IPS-15b (cell line): Measurements from ENCODE around the gene SUN1.
"Not testable (repeated sequence)": the region's sequence is repeated elsewhere in the genome, so short reads cannot be mapped to it uniquely, and the experiment has no call there.

ENCODE experiments used
- H3K27me3 ChIP-seq: one replicate; pipeline ENCODE4 v1.6.1; 2013; ENCODE audit warnings: low read length; ENCODE audit not compliant: control insufficient read depth, insufficient read depth
- H3K36me3 ChIP-seq: one replicate; pipeline ENCODE4 v1.6.1; 2013; ENCODE audit warnings: low read length; ENCODE audit not compliant: control insufficient read depth, insufficient read depth
- H3K4me1 ChIP-seq: one replicate; pipeline ENCODE4 v1.6.1; 2013; ENCODE audit warnings: mild to moderate bottlenecking, low read length; ENCODE audit not compliant: control insufficient read depth, insufficient read depth
- H3K4me3 ChIP-seq: one replicate; pipeline ENCODE4 v1.5.1; 2013; ENCODE audit warnings: low read depth, low read length
- H3K9ac ChIP-seq: one replicate; pipeline ENCODE4 v1.6.1; 2013; ENCODE audit warnings: low read depth, mild to moderate bottlenecking, low read length
- H3K9me3 ChIP-seq: one replicate; pipeline ENCODE4 v1.6.1; 2013; ENCODE audit warnings: mild to moderate bottlenecking, low read length; ENCODE audit not compliant: control insufficient read depth, insufficient read depth

Gene SUN1

GRCh38 chr7:841943-842342, 9.7 kb downstream of the SUN1 start:
- no peaks in the 10 kb centered on the region for H3K9me3 ChIP-seq
- no peaks in the 10 kb centered on the region for H3K4me1 ChIP-seq
- peaks cover 57% of the 10 kb centered on the region for H3K36me3 ChIP-seq
- H3K9ac ChIP-seq = no peak overlapping the region
- no peak overlapping the region for H3K4me3 ChIP-seq
- no peaks in the 10 kb centered on the region for H3K27me3 ChIP-seq

GRCh38 chr7:842431-843031, 10.3 kb downstream of the SUN1 start:
- Histone ChIP-seq H3K36me3 (peaks cover 54% of the 10 kb centered on the region), H3K9me3 (no peaks in the 10 kb centered on the region), H3K9ac (no peak overlapping the region), H3K27me3 (no peaks in the 10 kb centered on the region), H3K4me1 (no peaks in the 10 kb centered on the region), H3K4me3 (no peak overlapping the region)

GRCh38 chr7:843230-843629, 11.0 kb downstream of the SUN1 start:
- H3K36me3 ChIP-seq = peaks cover 54% of the 10 kb centered on the region

GRCh38 chr7:844043-844442, 11.8 kb downstream of the SUN1 start:
- no peak overlapping the region for H3K4me3 ChIP-seq
- H3K36me3 ChIP-seq = peaks cover 50% of the 10 kb centered on the region

More at GRCh38 chr7:843230-843629, 11.0 kb downstream of the SUN1 start:
- Histone ChIP-seq H3K4me1 (no peaks in the 10 kb centered on the region), H3K4me3 (no peak overlapping the region), H3K9me3 (no peaks in the 10 kb centered on the region), H3K9ac (no peak overlapping the region), H3K27me3 (no peaks in the 10 kb centered on the region)

GRCh38 chr7:844514-844913, 12.2 kb downstream of the SUN1 start:
- peaks cover 52% of the 10 kb centered on the region for H3K36me3 ChIP-seq
- no peak overlapping the region for H3K9ac ChIP-seq
- no peaks in the 10 kb centered on the region for H3K27me3 ChIP-seq

More at GRCh38 chr7:844043-844442, 11.8 kb downstream of the SUN1 start:
- no peaks in the 10 kb centered on the region for H3K9me3 ChIP-seq
- no peaks in the 10 kb centered on the region for H3K27me3 ChIP-seq
- no peaks in the 10 kb centered on the region for H3K4me1 ChIP-seq
- no peak overlapping the region for H3K9ac ChIP-seq

GRCh38 chr7:845091-845490, 12.8 kb downstream of the SUN1 start:
- Histone ChIP-seq H3K9me3 (no peaks in the 10 kb centered on the region), H3K4me3 (no peak overlapping the region), H3K36me3 (peaks cover 54% of the 10 kb centered on the region), H3K4me1 (no peaks in the 10 kb centered on the region), H3K27me3 (no peaks in the 10 kb centered on the region), H3K9ac (no peak overlapping the region)

More at GRCh38 chr7:844514-844913, 12.2 kb downstream of the SUN1 start:
- Histone ChIP-seq H3K9me3 (no peaks in the 10 kb centered on the region), H3K4me1 (no peaks in the 10 kb centered on the region), H3K4me3 (no peak overlapping the region)

- no peak overlapping the region for H3K4me3 ChIP-seq
- H3K4me1 ChIP-seq = no peaks in the 10 kb centered on the region
- no peaks in the 10 kb centered on the region for H3K9me3 ChIP-seq
- no peaks in the 10 kb centered on the region for H3K27me3 ChIP-seq
- peaks cover 52% of the 10 kb centered on the region for H3K36me3 ChIP-seq
- no peak overlapping the region for H3K9ac ChIP-seq
Observed at GRCh38 chr7:845731-846130, 13.5 kb downstream of the SUN1 start.

GRCh38 chr7:846958-847650, 14.8 kb downstream of the SUN1 start:
- H3K9ac ChIP-seq, H3K4me3 ChIP-seq, H3K4me1 ChIP-seq, H3K27me3 ChIP-seq, H3K9me3 ChIP-seq: not testable (repeated sequence)
- H3K36me3 ChIP-seq = peaks cover 59% of the 10 kb centered on the region

GRCh38 chr7:847728-848127, 15.5 kb downstream of the SUN1 start:
- H3K4me1 ChIP-seq, H3K4me3 ChIP-seq, H3K9me3 ChIP-seq, H3K27me3 ChIP-seq, H3K9ac ChIP-seq: not testable (repeated sequence)
- peaks cover 59% of the 10 kb centered on the region for H3K36me3 ChIP-seq

GRCh38 chr7:849145-849544, 16.9 kb downstream of the SUN1 start:
- H3K4me3 ChIP-seq = no peak overlapping the region
- no peaks in the 10 kb centered on the region for H3K9me3 ChIP-seq
- H3K27me3 ChIP-seq = no peaks in the 10 kb centered on the region
- H3K4me1 ChIP-seq = no peaks in the 10 kb centered on the region
- H3K9ac ChIP-seq = no peak overlapping the region
- H3K36me3 ChIP-seq = peaks cover 64% of the 10 kb centered on the region

- Histone ChIP-seq H3K4me3 (no peak overlapping the region), H3K9me3 (no peaks in the 10 kb centered on the region), H3K9ac (no peak overlapping the region)
Observed at GRCh38 chr7:849781-850180, 17.5 kb downstream of the SUN1 start.

GRCh38 chr7:851204-851603, 18.9 kb downstream of the SUN1 start:
- H3K36me3 ChIP-seq = peaks cover 56% of the 10 kb centered on the region

More at GRCh38 chr7:849781-850180, 17.5 kb downstream of the SUN1 start:
- Histone ChIP-seq H3K4me1 (no peaks in the 10 kb centered on the region), H3K36me3 (peaks cover 61% of the 10 kb centered on the region), H3K27me3 (no peaks in the 10 kb centered on the region)

More at GRCh38 chr7:851204-851603, 18.9 kb downstream of the SUN1 start:
- no peak overlapping the region for H3K9ac ChIP-seq
- no peaks in the 10 kb centered on the region for H3K4me1 ChIP-seq
- no peaks in the 10 kb centered on the region for H3K9me3 ChIP-seq
- no peak overlapping the region for H3K4me3 ChIP-seq
- no peaks in the 10 kb centered on the region for H3K27me3 ChIP-seq
